Nucleus accumbens (tissue), 56 donors: ENCODE measurements around the gene UROC1.

Source experiments
- DNase-seq, 56 donors: peaks; one replicate each; lab custom pipeline; 2025; lab: John Stamatoyannopoulos, UW

The UROC1 gene

GRCh38 chr3:126548556-126549466 is 31.2 kb upstream of the UROC1 start:
- DNase-seq, result no peak

- DNase-seq, result no peak
Measured at GRCh38 chr3:126547721-126548120, 30.1 kb upstream of the UROC1 start.

DNA sequence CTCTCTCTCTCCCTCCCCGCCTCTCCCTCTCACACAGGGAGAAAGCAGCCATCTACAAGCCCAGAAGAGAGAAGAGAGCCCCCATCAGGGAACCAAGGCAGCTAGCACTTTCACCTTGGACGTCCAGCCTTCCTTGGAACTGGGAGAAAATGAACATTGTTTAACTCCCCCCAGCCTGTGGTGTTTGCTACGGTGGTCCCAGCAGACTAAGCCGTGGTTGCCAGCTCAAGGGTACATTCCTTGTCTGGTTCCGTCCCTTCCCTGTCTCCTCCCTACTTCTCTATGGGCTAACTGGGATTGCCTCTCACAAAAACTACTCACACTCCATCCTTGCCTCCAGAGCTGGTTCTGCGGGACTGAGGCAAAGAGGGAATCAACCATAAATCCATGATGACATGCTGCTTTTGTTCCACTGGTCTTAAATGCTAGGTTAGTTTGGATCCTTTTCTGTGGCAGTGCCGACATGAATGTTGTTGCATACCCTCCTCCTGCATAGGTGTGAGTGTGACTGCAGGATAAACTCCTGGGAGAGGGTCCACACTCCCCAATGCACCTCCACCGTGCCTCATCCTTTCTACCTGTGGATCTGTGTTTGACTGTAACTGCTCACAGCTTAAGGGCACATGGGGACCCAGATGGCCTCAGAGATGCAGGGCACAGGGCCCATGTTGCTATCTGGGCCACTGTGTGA is 29.1 kb upstream of the UROC1 start:
- DNase-seq, result no peak

GRCh38 chr3:126546013-126546412 is 28.4 kb upstream of the UROC1 start:
- DNase-seq, result no peak

GRCh38 chr3:126545544-126545943 is 28.0 kb upstream of the UROC1 start:
- no peak for DNase-seq

DNA sequence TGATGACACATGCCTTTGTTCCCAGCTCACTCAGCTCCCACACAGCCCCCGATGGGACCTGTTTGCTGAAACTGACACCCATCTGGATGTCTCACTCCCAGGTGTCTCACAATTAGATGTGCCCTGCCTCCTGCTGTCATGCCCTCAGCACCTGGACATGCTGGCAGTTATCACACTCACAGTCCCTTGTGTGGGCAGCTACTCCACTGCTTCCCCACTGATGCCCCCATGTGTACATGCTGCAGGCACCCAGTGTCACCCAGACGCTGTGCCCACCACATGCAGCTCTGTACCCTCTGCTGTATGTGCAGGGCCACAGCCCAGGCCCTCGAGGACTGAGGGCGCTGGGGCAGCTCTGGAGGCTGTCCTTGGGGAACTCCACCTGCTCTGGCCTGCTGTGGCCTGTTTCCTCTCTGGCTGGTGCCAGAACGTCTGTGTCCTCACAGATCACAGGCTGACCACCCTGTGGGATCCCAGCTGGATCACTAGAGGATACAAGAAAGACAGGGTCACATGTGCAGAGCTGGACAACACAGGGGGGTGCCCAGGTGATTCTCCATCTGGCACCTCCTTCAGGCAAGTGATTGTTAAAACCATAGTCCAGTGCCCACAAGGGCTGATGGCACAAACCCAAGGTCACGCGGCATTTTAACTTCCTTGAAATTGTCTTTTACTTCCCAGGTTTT is 27.2 kb upstream of the UROC1 start:
- no peak for DNase-seq

GRCh38 chr3:126543457-126544061 is 26.0 kb upstream of the UROC1 start:
- DNase-seq, result no peak

GRCh38 chr3:126542340-126543241 is 25.0 kb upstream of the UROC1 start:
- no peak for DNase-seq

DNA sequence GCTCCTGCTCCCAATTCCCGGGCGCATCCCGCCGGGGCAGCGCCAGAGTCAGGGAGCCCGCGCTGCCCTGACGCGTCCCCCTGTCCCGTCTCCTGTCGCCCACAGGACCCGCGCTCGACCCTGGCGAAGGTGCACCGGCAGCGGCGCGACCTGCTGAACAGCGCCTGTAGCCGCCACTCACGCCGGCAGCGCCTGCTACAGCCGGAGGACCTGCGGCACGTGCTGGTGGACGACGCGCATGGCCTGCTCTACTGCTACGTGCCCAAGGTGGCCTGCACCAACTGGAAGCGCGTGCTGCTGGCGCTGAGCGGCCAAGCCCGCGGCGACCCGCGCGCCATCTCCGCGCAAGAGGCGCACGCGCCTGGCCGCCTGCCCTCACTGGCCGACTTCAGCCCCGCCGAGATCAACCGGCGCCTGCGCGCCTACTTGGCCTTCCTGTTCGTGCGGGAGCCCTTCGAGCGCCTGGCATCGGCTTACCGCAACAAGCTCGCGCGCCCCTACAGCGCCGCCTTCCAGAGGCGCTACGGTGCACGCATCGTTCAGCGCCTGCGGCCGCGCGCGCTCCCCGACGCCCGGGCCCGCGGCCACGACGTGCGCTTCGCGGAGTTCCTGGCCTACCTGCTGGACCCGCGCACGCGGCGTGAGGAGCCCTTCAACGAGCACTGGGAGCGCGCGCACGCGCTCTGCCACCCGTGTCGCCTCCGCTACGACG is 24.2 kb upstream of the UROC1 start:
- no peak for DNase-seq

DNA sequence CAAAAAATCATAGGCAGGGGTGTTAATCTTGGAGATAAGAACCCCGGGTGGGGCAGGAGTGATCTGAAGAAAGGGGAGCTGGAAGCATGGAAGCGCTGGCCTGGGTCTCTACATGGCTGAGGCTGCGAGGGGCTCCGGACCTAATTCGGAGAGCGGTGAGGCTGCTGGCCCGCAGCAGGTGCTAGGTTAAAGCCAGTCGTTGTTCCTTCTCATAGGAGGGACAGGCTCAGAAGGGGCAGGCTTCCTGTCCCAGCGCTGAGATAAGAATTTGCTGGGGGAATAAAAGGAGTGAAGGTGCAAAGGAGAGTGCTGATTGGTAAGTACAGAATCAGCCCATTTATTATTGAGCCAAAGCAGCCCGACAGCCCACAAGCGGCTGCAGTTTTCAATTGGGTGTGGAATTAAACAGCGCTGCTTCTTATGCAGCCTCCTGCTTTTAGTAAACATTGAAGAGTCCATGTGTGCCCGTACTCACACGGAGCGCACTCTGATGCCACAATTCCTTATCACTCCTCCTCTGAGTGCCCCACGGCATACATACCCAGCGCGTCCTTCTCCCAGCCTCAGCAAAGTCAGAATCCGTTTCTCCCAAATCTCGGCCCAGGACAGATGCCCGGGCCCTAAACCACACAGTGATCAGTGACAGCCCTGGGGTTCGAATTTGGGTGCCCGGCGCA is 23.5 kb upstream of the UROC1 start:
- DNase-seq, result no peak

GRCh38 chr3:126540342-126540849 is 22.8 kb upstream of the UROC1 start:
- DNase-seq, result no peak

GRCh38 chr3:126539558-126540250 is 22.1 kb upstream of the UROC1 start:
- no peak for DNase-seq

- peak in 4 of 56 donors; percentile 11 to 51 (median 24) for DNase-seq
Measured at GRCh38 chr3:126538966-126539365, 21.4 kb upstream of the UROC1 start.

- no peak for DNase-seq
Measured at GRCh38 chr3:126538316-126538715, 20.7 kb upstream of the UROC1 start.

DNA sequence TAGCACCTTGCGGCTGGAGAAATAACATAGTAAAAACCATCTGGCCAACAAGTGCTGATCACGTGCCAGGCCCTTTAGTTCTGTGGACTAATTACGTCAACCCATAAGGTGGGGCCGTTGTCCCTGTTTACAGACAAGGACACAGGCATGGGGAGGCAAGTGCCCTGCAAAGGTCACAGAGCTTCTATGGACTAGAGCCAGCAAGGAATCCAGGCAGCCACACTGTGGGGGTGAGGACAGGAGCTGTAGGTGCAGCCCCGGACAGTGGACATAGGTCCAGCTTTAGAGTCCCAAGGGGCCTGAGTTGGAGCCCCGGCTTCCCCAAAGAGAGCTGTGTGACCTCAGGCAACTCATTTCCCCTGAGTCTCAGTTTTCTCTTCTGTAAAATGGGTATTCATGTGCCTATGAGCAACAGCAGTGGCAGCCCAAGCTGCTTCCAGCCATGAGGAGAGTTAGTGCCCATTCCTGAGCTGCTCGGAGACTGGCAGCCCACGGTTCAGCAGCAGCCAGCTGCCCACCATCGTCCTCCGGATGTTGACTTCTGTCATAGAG is 20.2 kb upstream of the UROC1 start:
- DNase-seq, result no peak

GRCh38 chr3:126537116-126537729 is 19.6 kb upstream of the UROC1 start:
- DNase-seq, result no peak

- no peak for DNase-seq
Measured at GRCh38 chr3:126536126-126536525, 18.6 kb upstream of the UROC1 start.
